GM18511 (cell line): Measurements from ENCODE around the gene FAM83E.
"Not testable (repeated sequence)": the region's sequence is repeated elsewhere in the genome, so short reads cannot be mapped to it uniquely, and the experiment has no call there.

Experiments
- ATAC-seq: cut with Tn5 transposase; IDR thresholded peaks from one replicate; pipeline ENCODE4 v1.9.1; 2021; ENCODE audit warnings: mild to moderate bottlenecking, moderate library complexity; ENCODE audit not compliant: unreplicated experiment

Gene FAM83E

GRCh38 chr19:48614436-48615230 lies at the start of gene FAM83E:
Gene FAM83E (minus strand): TSS chr19:48615076. CDS start chr19:48613372, 1,704 bp downstream.
- ATAC-seq, result no peak

GRCh38 chr19:48664476-48664875 lies 49.6 kb upstream of the FAM83E start:
- ATAC-seq, result no peak

- ATAC-seq, result no peak
Measured at GRCh38 chr19:48663667-48664066, 48.8 kb upstream of the FAM83E start.

- no peak for ATAC-seq
Measured at GRCh38 chr19:48661711-48662090, 46.8 kb upstream of the FAM83E start.

- ATAC-seq, result peak; percentile 84
Measured at GRCh38 chr19:48660852-48661710, 46.2 kb upstream of the FAM83E start.

GRCh38 chr19:48659768-48660167 lies 44.9 kb upstream of the FAM83E start:
- ATAC-seq, result no peak

GRCh38 chr19:48658483-48658882 lies 43.6 kb upstream of the FAM83E start:
- no peak for ATAC-seq

- ATAC-seq, result not testable (repeated sequence)
Measured at GRCh38 chr19:48657828-48658227, 43.0 kb upstream of the FAM83E start.

GRCh38 chr19:48656840-48657474 lies 42.1 kb upstream of the FAM83E start:
- no peak for ATAC-seq

- ATAC-seq, result no peak
Measured at GRCh38 chr19:48654299-48655059, 39.6 kb upstream of the FAM83E start.

- no peak for ATAC-seq
Measured at GRCh38 chr19:48651683-48652048, 36.8 kb upstream of the FAM83E start.

GRCh38 chr19:48650974-48651682 lies 36.3 kb upstream of the FAM83E start:
- no peak for ATAC-seq

- no peak for ATAC-seq
Measured at GRCh38 chr19:48648134-48648533, 33.3 kb upstream of the FAM83E start.

- ATAC-seq, result no peak
Measured at GRCh38 chr19:48646722-48647216, 31.9 kb upstream of the FAM83E start.

- peak; percentile 76 for ATAC-seq
Measured at GRCh38 chr19:48646001-48646721, 31.3 kb upstream of the FAM83E start, which contains the start of gene CA11. Gene CA11 (minus strand): TSS chr19:48646187. CDS start chr19:48645632, 555 bp downstream.

GRCh38 chr19:48645620-48646000 lies 30.7 kb upstream of the FAM83E start:
- no peak for ATAC-seq

GRCh38 chr19:48644839-48645619 lies 30.2 kb upstream of the FAM83E start:
- ATAC-seq, result peak; percentile 47

GRCh38 chr19:48644355-48644754 lies 29.5 kb upstream of the FAM83E start:
- ATAC-seq, result no peak
